HG02981 (cell line): ENCODE data around the gene TXNRD3.
"Not testable (repeated sequence)": the region's sequence is repeated elsewhere in the genome, so short reads cannot be mapped to it uniquely, and the experiment has no call there.

Experiments
- ATAC-seq: cut with Tn5 transposase; IDR thresholded peaks from one replicate; pipeline ENCODE4 v1.9.1; 2021; ENCODE audit warnings: mild to moderate bottlenecking, moderate library complexity; ENCODE audit not compliant: unreplicated experiment

Gene TXNRD3

DNA sequence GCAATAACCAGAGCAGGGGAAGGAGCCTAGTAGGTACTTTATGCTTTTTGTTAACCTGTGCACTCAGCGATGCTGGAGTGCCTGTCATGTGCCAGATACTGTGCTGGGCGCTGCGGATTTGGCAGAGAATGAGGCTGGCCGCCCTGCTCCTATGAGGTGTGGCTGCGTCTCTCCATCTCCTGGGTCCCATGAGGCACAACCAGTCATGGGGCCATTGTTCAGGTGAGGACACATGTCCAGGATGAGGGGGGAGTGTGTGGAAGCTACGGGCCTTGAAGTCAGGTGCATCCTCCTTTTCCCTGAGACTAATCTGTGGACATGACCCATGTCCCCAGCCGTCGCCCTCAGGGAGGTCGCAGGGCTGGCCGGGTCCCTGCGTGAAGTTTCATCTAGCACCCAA lies 963 bp upstream of the TXNRD3 start:
- no peak for ATAC-seq

- no peak for ATAC-seq
Observed at GRCh38 chr3:126649556-126650092, 5.3 kb downstream of the TXNRD3 start.

GRCh38 chr3:126646674-126647073 lies 8.2 kb downstream of the TXNRD3 start:
- ATAC-seq: no peak

- ATAC-seq: no peak
Observed at GRCh38 chr3:126644615-126645014, 10.3 kb downstream of the TXNRD3 start.

DNA sequence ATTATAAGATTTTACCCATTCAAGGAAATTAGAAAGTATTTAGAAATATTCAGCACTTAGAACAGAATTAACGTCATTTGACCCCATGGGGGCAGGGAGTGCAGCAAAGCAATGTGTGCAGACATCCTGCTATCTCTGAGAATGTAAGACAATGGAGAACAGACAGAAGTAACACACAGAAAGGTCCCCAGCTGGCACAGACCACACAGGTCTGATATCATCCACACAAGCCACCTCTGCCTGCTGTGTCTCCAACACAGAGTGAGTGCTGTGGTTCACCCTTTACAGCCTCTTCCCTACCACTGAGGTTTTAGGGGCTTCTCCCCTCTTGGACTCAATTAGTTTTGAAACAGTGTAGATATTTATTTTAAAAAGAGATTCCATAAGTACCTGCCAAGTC lies 16.1 kb downstream of the TXNRD3 start:
- ATAC-seq: no peak

DNA sequence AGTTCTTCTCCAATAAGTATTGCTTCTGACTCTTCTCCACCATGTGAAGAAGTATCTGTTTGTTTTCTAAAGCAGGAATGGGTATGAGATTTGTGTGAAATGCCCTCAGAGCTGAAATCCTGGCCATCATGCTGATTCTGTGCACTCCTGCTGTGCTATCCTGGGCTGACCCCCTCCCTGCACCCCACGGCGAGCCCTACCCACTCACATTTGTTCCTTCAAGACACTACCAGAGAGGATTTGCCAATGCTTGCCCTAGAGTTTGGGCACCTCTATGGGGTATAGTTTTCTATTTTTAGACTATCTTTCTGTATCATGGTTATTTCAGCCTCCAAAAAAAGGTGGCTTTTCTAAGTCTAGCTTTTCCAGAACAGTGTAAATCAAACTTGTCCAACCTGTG lies 18.5 kb downstream of the TXNRD3 start:
- ATAC-seq: no peak

GRCh38 chr3:126634803-126635202 lies 20.1 kb downstream of the TXNRD3 start:
- ATAC-seq: no peak

GRCh38 chr3:126630020-126630419 lies 24.9 kb downstream of the TXNRD3 start:
- no peak for ATAC-seq

GRCh38 chr3:126625735-126626134 lies 29.2 kb downstream of the TXNRD3 start:
- not testable (repeated sequence) for ATAC-seq

GRCh38 chr3:126622694-126623093 lies 32.2 kb downstream of the TXNRD3 start:
- ATAC-seq: no peak

DNA sequence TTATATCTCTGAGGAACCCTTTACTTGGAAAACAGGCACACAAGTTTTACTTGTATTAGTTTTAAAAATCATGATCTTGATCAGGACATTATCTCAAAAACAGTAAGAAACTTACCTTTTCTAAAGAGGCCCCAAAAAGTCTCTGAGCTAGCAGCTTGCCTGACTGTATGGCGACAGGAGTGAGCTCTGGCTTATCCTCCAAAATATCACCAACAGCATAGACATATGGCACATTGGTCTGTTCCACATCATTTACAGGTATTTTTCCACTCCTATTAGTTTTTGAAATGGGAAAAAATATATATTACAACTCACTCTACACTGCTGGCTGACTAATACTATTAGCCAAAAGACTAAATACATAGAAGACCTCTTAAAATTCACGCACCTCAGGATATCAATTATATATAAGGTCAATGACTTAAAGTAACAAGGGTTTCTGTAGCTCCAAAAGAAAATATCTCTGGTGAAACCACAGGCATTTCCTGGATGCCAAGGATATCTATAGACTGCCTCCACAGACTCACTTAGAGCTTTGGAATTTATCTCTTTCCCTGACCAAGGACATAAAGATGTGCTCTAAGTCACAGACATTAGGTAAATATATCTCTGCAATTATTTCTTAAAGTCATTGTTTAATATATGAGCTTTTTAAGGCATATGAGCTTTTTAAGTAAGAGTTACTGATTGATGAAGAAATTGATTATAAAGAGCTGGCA lies 33.1 kb downstream of the TXNRD3 start:
- ATAC-seq: no peak

DNA sequence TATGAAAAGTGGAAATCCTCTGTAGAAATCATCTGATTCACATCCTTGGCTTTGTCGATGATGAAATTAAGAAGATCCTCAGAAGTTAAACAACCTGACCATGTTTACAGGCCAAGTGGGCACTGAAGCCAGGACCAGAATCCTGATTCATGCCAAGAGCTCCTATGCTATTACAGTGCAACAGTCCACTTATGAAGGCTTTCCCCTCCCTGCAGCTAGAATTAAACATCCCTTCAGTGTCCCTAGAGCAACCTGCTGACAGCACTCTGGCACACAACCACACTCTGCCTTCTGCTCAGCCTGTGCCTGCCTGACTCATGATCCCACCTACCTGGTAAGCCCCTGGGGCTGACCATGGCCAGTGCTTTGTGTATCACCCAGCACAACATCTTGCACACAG lies 33.8 kb downstream of the TXNRD3 start:
- no peak for ATAC-seq

DNA sequence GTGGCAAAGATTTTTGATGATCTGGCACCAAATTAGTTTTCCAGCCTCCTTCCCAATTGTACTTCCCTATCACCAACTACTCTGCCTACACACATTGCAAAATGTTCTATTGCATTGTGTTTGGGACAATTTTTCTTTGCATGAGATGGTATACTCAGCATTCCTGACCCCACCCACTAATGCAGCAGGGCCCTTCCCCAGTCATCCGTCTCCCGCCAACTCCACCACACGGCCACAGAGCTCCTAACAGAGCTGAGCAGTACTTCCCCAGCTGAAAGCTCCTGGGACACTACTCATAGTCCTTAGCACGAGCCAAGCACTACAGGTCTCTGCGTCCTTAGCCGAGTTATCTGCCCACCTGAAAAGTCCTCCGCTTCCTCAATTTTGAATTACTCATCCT lies 34.2 kb downstream of the TXNRD3 start:
- ATAC-seq: no peak

DNA sequence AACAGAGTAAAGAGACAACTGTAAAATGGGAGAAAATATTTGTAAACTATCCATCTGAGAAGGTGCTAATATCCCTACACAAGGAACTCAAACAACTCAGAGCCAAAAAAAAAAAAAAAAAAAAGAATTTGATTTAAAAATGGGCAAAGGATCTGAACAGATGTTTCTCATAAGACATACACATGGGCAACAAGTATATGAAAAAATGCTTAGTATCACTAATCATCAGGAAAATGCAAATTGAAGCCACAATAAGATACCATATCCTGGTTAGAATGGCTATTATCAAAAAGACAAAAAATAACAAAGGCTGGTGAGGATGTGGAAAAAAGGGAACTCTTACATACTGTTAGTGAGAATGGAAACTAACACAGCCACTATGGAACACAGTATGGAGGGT lies 36.2 kb downstream of the TXNRD3 start:
- no peak for ATAC-seq

- no peak for ATAC-seq
Observed at GRCh38 chr3:126618021-126618420, 36.9 kb downstream of the TXNRD3 start.

DNA sequence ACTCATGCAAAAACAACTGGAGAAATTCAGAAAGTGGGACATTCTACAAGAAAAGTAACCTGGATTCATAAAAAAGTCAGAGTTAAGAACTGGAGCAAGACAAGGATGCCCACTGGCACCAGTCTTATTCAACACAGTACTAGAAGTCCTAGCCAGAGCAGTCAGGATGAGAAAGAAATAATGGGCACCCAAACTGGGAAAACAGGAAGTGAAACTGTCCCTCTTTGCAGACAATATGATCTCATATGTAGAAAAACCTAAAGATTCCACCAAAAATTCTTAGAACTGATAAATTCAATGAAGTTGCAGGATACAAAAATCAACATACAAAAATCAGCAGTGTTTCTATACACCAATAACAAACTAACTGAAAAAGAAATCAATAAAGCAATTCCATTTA lies 37.4 kb downstream of the TXNRD3 start:
- ATAC-seq: no peak

- no peak for ATAC-seq
Observed at GRCh38 chr3:126616931-126617330, 38.0 kb downstream of the TXNRD3 start.

DNA sequence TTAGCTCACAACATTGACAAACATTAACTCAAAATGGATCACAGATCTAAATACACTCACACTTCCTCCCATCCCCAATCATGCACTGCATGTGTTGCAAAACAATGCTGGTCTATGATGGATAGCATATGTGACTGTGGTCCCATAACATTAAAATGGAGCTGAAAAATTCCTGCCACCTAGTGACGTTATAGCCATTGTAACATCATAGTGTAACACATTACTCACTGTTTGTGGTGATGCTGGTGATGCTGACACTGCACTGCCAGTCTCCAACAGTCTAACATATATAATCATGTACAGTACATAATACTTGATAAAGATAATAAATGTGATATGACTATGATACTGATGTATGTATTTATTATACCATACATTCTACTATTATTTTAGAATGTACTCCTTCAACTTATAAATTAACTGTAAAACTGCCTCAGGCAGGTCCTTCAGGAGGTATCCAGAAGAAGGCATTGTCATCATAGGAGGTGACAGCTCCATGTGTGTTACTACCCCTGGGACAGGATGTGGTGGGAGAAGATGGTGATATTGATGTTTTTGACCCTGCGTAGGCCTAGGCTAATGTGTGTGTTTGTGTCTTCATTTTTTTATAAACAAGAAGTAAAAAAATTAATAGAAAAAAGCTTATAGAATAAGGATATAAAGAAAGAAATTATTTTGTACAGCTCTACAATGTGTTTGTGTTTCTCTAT lies 41.3 kb downstream of the TXNRD3 start:
- no peak for ATAC-seq

GRCh38 chr3:126612479-126613205 lies 42.3 kb downstream of the TXNRD3 start:
- no peak for ATAC-seq

DNA sequence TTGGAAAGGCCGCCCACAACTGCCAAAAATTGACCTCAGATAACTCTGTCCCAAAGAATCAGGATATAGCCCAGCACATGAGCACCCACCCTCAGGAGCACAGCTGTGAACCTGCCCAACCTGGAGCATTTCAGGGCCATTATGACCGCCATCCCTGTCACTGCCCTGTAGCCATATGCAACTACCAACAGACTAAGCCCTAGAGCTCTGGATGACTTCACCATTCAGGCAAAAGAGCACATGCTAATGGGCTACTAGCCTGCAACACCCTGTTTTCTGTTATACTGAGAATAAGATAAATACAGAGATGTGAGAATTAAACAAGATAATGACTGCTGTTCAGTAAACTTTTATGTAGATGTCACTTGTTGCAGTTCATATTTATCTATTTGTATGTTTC lies 45.0 kb downstream of the TXNRD3 start:
- ATAC-seq: no peak

- no peak for ATAC-seq
Observed at GRCh38 chr3:126607214-126607908, 47.6 kb downstream of the TXNRD3 start.
